Measurements from ENCODE around the gene RPAP3.

Gene RPAP3

GRCh38 chr12:47742253-47742825 is 36.5 kb upstream of the RPAP3 start:
- no peak for DNase-seq (ENCODE audit: low read depth)

- DNase-seq (ENCODE audit: low read depth): no peak
These were observed 35.5 kb upstream of the RPAP3 start for GRCh38 chr12:47741340-47741703.

GRCh38 chr12:47740606-47741339 is 34.9 kb upstream of the RPAP3 start:
- DNase-seq (ENCODE audit: low read depth): no peak

GRCh38 chr12:47739979-47740378 is 34.1 kb upstream of the RPAP3 start:
- DNase-seq (ENCODE audit: low read depth): no peak

DNA sequence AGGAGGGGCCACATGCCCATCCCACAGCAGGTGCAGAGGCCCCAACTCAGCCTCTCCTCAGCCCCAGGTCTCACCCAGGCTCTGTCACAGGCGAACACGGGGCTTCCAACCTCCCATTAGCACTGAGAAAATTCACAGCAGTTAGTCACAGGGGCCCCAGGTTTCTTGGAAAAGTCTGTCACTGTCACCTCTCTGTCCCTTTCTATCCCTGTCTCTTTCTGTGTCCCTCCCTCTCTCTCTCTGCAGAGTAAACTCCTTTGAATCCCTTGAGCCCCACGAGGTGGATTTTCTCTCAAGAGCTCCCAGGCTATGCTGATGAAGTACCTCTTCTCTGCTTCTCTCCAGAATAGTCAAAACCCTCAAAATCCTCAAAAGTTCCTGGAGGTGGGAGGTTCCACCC is 33.5 kb upstream of the RPAP3 start:
- DNase-seq (ENCODE audit: low read depth): no peak

- no peak for DNase-seq (ENCODE audit: low read depth)
These were observed 32.2 kb upstream of the RPAP3 start for GRCh38 chr12:47737936-47738594.

DNA sequence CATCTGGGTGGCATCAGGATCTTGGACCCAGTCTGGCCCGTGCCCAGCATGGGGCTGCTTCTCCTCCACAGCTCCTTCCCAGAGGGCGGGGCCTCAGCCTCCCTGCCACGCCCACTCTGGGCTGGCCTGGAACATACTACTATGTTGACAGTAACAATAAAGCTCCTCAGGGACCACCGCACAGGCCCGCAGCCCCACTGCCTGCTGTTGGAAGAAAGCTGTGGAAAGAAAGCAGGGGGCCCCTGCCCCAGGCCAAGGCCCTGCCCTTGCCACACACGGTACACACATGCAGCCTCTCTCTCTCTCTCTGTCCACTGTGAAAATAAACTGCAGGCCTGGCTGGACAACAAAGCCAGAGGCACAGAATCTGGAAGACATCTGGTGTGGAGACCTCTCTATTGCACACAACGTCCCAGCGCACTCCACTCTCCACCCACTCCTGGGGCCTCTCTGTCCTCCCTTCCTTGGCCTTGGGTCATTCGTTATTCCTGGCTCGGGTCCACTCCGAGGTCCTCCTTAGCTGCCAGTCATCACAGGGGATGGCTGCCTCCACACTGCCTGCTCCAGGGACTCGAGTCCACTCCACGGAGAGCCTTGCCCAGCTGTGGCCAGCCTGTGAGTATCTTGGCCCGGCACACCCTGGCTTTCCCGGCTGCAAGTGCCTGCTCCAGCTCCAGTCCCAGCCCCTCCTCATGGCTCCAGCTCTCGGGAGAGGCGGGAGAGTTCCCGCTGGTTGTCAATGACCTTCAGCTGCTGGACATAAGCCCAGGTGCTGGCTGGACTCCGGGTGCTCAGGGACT is 31.2 kb upstream of the RPAP3 start:
- peak; percentile 91 for DNase-seq (ENCODE audit: low read depth)

DNA sequence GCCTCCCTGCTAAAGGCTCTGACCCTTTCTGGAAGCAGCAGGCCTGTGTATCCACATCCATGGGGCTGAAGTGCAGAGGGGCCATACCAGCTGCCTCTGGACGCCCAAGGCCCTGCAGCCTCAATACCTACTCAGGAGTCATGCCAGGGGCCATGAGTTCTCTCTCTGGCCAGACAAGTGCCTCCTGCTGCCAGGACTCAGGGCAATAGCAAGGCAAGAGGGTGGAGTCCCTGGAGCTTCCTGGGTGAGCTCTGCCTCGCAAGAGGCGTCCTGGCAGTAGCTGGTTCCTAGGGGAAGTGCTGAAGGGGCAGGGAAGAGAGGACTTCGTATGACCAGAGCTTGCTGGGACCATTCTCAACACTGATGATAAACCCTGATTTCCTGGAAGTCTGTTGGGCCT is 30.4 kb upstream of the RPAP3 start:
- DNase-seq (ENCODE audit: low read depth): no peak

GRCh38 chr12:47735649-47736048 is 29.8 kb upstream of the RPAP3 start:
- no peak for DNase-seq (ENCODE audit: low read depth)

DNA sequence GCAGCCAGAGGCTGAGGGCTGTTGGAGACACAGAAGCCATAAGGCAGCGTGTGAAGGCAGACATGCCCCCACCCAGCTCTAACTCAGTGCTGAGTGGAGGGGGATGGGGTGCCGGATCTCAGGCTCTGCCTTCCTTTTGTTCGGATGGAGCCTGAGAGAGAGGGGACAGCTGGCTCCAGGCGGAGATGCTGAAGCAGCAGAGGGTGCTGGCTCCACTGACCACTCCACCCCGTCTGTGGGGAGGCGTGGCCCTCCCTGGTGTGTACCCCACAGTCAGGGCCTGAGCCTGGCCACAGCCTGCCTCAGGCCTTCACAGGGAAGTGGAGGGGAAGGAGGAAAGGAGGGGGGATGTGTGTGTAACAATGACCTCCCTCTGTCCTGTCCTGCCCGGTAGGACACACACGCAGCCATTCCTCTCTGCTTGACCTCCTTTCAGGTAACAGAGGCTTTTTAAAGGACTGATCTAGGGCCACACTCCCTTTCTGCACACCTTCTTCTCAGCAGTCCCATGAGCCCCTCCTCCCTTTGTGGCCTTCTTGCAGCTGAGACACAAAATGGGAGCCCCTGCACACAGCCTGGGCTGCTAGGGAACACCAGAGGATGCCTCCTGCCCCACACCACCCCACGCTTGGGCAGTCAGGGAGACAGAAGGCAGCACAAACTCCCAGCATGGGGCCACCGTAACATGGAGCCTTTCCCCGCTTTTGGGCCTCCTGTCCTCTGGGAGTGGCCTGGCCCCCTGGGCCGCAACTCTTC is 29.1 kb upstream of the RPAP3 start:
- DNase-seq (ENCODE audit: low read depth): no peak

- DNase-seq (ENCODE audit: low read depth): no peak
These were observed 27.3 kb upstream of the RPAP3 start for GRCh38 chr12:47733142-47733541.

- DNase-seq (ENCODE audit: low read depth): no peak
These were observed 26.7 kb upstream of the RPAP3 start for GRCh38 chr12:47732504-47732903.

DNA sequence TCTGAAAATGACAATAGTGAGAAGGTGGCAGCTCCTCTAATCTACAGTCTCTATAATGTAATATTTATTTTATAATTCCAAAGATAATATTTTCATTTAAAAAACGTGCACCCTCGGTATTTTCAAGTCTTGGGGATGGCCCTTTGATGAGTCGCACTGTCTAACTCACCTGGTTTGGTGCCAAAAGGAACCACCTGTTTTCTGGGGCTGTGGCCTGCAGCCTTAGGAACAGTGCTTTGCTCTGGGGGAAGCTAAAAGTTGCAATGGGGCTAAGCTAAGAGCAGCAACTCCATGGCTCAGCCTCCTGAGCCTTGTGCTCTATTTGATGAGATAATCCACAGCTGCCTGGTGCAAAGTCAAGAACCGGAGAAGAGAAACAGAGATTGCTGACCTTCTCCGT is 25.9 kb upstream of the RPAP3 start:
- no peak for DNase-seq (ENCODE audit: low read depth)

GRCh38 chr12:47730341-47730744 is 24.5 kb upstream of the RPAP3 start:
- DNase-seq (ENCODE audit: low read depth): no peak

DNA sequence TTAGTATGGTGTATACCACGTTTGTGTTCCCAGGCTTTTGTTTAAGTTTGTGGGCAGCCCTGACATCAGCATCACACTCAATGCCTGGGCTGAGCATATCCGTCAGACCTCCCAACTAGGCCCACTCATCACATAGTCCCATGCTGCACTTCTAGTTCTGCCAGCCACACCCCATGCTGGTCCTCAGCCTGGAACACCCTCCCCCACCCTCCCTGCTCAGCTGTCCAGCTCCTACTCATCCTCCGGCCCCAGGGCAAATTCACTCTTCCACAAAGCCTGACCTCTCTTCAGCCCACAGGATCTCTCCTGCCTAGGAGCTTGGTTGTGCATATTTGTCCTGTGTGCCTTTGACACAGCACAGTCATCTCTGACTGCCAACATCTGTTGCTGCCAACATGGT is 23.4 kb upstream of the RPAP3 start:
- DNase-seq (ENCODE audit: low read depth): peak; percentile 17

GRCh38 chr12:47725893-47726292 is 20.1 kb upstream of the RPAP3 start:
- peak; percentile 56 for DNase-seq (ENCODE audit: low read depth)

DNA sequence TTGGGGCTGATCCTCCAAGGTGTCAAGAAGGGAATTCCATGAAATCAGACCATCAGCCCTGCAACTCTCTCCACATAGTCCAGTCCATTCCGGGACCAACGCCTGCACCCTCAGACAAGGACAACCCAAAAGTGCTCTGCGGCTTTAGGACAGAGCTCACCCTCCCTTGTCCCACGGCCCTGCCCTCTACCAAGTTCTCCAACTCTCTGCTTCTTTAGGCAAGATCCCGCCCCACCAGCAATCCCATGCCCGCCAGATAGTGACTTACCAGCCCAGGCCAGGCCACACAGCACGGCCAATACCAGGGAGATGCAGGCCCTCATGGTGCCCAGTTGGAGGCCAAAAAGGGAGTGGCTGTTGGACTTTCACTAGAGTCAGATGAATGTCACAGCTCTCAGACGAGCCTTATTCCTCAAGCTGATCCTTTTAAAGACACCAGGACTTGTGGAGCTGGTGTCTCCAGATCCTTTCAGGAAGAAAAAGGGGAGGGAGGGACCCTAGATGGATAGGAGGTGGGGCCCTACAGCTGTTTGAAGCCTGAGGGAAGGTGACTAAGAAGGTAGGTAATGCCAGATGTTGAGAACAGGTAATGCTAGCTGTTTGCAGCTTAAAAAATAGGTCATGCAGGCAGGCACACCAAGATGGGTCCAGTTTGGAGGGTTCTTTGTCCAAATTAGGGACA is 19.4 kb upstream of the RPAP3 start, which contains the start of gene ENDOU:
Gene ENDOU (minus strand): TSS at position 400 of the 682 bp plus-strand sequence. CDS start 77 bp downstream, at position 323.
- no peak for DNase-seq (ENCODE audit: low read depth)

- no peak for DNase-seq (ENCODE audit: low read depth)
These were observed 17.3 kb upstream of the RPAP3 start for GRCh38 chr12:47722941-47723631.

- DNase-seq (ENCODE audit: low read depth): no peak
These were observed 16.5 kb upstream of the RPAP3 start for GRCh38 chr12:47722136-47722834.

DNA sequence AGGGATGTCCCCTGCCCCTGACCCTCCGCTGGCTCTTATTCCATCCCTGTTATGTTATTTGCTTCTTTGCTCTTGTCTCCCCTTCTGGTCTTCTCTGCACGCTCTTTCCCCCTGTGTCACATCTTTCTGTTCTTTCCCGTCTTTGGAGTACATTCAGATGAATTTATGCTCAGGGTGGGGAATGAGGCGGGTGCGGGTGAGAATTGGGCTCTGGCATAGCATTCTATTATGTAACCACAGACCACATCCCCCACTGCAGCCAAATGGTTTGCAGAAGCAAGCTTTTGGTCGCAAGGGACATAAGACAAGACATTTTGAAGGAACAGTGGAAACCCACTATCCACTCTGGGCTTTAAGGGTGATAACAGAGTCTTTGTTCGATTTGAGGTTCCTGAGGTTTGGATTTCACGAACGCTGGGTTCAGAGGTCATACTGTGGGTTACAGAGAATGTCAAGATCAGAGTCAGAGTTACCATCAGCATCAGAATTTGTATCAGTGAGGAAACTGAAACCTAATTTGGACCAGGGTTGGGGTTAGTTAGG is 15.7 kb upstream of the RPAP3 start:
- DNase-seq (ENCODE audit: low read depth): no peak
